G401.6 (cell line): ENCODE results near the gene POLR3F.
A peak's percentile ranks its signal among the peaks of the same experiment; 100 is the strongest.
"Not testable (repeated sequence)": the region's sequence is repeated elsewhere in the genome, so short reads cannot be mapped to it uniquely, and the experiment has no call there.

Source experiments
- FAIRE-seq: peaks from 2 replicates; lab custom pipeline; 2012; peaks lifted over from hg19 to GRCh38; lab: Jason Lieb, UNC

Gene POLR3F

DNA sequence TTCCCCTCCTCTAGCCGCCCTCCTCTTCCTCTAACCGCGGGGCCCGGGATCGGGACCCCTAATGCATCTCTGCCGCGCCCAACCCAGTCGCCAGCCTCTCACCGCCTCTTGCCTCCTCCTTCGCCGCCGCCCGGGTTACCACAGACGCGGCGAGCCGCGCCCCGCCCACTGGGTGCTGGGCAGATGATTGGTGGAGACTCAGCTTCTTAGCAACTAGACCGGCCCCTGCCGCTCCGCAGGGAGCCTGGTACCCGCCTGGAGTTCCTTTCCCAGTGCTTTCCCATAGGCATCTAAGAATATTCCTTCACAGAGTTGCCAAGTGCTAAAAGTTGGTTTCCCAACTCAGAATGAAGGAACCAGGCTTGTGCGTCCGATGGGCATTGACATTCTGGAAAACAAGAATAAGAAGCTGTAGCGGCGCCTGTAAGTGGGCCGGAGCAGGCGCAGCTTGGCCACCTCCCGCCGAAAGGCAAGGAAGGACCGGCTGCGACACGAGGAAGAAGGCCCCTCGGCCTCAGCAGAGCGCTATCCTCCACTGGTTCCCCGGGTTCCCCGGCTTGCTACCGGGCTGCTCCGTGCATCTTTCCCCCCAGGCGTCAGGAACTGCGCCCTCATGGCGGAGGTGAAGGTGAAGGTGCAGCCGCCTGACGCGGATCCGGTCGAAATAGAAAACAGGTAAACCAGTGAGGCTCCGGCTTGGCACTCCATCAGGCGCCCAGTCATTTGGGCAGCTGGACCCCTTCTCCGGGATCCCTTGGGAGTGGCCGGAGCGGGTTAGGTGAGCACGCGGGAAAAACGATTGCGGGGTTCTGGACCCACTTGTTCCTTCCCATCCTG is at the start of gene POLR3F, which contains the start of gene DZANK1:
TSS of gene POLR3F (plus strand) at position 497 of the 837 bp plus-strand sequence. CDS start at position 614, 117 bp downstream.
TSS of gene DZANK1 (minus strand) at position 137 of the 837 bp plus-strand sequence. CDS start 1,672 bp downstream, outside the sequence.
- FAIRE-seq = peak; percentile 97

DNA sequence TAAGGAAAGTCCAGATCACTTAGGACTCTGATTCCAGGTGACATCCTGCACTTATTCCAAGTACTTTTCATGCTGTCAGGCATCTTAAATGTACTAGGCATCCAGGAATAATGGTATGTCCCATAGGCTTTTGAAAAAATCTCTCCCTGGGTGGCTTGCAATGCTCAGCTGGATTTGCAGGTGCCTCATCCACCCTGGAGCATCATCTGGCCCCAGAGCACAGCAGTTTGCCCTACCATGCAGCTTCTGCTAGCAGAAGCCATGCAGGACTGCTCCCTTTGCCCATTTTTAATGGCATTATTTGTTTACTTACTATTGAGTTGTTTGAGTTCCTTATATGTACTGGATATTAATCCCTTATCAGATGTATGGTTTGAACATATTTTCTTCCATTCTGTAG is 45.6 kb upstream of the POLR3F start:
- FAIRE-seq = no peak

- no peak for FAIRE-seq
Measured at GRCh38 chr20:18427214-18427613, 40.0 kb upstream of the POLR3F start.

DNA sequence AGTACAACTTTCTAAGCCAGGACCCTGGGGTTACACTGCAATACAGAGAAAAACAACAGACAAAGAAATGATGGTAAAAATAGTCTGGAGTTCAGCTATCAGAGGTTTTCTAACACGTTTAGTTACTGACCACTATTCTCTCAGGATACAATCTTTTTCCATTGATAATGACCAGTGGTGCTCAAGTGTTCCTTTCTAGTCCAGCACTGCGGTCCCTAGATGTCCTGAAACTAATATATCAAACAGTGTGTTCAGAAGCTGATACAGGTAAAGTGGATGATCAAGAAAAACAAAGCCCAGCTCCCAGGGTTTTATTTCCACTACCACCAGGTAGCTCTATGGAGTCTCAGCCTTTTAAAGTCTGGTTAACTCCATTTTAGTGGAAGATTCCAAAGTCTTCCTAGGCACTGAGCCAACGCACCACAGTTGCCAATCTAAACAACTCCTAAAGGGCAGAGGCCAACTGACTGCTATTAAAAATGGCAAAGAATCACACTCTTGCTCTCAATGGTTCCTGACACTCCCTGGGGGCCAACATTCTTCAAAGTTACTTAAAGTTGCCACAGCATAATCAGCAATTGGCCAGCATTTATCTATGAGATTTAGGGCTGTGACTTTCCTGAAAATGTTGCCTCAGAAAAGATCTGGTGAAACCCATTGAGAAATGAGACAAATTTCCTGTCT is 38.6 kb upstream of the POLR3F start:
- FAIRE-seq = no peak

- no peak for FAIRE-seq
Measured at GRCh38 chr20:18430172-18430826, 36.9 kb upstream of the POLR3F start.

GRCh38 chr20:18431206-18431605 is 36.0 kb upstream of the POLR3F start:
- FAIRE-seq = no peak

DNA sequence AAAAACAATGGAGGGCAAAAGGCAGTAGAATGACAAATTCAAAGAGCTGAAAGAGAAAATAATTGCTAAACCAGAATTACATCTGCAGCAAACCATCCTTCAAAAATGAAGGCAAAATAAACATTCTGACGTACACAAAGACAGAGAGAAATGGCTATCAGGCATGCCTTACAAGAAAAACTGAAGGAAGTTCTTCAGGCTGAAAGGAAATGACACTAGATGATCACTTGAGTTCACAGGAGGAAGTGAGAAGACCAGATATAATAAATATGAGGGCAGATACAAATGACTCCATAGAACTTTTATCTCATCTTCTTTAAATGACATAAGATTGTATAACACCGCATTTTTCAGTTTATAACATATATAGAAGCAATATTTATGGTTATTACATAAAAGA is 30.3 kb upstream of the POLR3F start:
- no peak for FAIRE-seq

DNA sequence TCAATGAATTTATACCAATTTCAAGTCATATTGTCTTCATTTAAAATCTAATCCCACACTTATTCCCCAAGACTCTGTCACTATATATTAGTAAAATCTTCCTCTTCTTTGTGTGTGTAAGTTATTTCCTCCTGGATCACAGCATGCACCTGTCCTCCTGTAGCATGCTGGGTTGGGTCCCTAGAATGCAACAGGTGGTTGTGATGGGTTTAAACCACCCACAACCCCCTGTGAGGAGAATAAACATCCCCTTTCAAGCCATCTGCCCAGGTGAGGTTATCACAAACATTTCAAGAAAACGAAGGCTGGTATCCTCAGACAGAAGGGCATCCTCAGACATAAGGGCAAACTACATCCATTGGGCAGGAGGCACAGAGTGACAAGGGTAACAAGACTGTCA is 26.8 kb upstream of the POLR3F start:
- no peak for FAIRE-seq

DNA sequence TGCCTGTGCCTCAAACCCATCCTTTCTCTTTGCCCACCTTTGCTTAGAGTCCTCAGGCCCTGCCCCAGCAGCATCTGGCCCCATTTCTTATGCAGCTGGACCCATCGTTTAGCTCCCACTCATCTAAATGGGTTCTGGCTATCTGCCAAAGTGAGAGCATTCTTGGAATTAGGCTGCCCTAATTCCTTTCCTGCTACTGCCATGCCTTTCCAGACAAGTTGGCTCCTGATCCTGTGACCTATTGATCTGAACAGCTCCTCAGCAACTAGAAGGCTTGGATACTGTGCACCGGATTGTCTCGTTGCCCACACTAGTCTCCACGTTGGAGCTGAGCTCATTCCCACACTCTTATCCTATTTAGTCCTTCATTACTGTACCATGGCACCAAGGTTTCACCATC is 23.3 kb upstream of the POLR3F start:
- no peak for FAIRE-seq

DNA sequence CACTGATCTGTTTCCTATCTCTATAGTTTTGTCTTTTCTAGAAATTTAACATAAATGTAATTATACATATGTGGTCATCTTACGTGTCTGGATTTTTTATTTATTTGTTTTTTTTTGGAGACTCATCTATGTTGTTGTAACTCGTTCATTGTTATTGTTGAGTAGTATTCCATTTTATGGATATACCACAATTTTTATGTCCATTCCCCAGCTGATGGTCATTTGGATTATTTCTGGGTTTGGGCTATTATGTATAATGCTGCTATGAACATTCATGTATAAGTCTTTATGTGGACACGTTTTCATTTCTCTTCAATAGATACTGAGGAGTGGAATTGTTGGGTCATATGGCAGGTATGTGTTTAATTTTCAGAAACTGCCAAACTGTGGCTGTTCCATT is 10.6 kb upstream of the POLR3F start:
- FAIRE-seq = no peak

DNA sequence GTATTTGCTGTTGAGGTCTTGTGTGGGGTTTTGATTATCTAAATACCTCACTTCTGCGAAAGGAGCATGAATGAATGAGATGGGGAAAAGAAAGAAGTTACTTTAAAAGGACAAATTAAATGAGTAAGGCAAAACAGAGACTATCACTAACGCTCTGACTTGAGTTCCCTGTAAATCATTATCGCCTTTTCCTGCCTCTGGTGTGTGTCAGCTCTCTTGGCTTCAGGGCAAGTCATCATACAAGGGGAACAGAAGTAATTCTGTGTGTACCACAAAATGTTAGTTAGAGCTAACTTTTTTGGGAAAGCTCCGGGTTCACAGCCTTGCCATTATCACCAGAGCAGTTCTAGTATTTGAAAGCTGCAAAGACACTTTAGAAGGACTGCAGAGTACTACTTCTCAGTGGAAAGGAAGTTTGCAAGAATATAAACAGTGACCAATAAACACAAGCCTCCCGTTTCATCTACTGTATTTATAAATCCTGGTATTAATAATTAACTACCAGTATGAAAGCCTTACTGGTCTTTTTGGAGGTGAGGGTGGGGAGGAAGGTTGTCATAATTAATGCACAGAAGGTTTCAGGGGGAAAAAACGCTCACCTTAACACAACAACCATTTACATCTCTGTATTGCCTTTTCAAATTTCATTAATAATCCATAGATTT is 1.5 kb upstream of the POLR3F start:
- no peak for FAIRE-seq

DNA sequence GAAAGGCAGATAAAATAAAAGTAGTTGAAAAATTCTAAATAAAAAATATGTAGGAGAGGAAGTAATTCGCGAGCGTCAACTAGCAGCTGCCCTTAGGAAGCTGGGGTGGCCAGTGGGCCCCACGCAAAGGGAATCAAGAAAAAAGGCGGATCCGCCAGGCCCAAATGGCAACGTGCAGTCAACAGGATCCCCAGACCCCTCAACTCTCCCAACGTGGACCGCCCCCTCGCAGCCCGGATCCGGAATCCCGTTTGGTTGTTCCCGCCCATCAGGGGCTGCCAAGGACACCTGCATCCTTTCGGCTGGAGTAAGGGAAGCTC is 656 bp upstream of the POLR3F start:
- no peak for FAIRE-seq

- no peak for FAIRE-seq
Measured at GRCh38 chr20:18477218-18477617, 10.0 kb downstream of the POLR3F start.

- FAIRE-seq = no peak
Measured at GRCh38 chr20:18477821-18478220, 10.6 kb downstream of the POLR3F start.

DNA sequence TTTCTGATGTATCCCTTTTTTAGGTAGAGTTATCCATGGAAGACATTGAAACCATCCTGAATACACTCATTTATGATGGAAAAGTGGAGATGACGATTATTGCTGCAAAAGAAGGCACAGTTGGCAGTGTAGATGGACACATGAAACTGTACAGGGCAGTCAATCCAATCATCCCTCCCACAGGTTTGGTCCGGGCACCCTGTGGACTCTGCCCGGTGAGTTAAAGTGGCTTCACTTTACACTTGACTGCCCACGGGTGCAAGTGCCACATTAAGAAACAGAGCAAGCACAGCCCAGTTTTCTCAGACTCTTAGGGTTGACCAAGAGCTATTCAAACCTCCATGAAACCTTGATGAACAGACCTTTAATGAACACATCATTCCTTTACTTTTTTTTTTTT is 14.4 kb downstream of the POLR3F start:
- no peak for FAIRE-seq

DNA sequence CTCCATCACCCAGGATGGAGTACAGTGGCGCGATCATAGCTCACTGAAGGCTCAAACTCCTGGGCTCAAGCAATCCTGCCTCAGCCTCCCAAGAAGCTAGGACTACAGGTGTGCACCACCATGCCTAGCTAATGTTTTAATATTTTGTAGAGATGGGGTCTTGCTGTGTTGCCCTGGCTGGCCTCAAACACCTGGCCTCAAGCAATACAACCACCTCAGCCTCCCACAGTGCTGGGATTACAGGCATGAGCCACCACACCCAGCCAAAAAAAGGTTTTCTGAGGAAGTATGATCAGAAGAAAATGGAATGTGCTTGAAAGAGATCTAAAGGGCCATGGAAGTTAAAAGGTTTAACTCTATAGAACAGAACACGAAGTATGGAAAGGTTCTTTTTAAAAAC is 21.1 kb downstream of the POLR3F start:
- FAIRE-seq = no peak

- no peak for FAIRE-seq
Measured at GRCh38 chr20:18496042-18496441, 28.9 kb downstream of the POLR3F start.

- FAIRE-seq = peak; percentile 91
Measured at GRCh38 chr20:18496740-18497592, 29.8 kb downstream of the POLR3F start, which contains the start of gene RBBP9. TSS of gene RBBP9 (minus strand) at chr20:18497225. CDS start at chr20:18497167, 58 bp downstream.

DNA sequence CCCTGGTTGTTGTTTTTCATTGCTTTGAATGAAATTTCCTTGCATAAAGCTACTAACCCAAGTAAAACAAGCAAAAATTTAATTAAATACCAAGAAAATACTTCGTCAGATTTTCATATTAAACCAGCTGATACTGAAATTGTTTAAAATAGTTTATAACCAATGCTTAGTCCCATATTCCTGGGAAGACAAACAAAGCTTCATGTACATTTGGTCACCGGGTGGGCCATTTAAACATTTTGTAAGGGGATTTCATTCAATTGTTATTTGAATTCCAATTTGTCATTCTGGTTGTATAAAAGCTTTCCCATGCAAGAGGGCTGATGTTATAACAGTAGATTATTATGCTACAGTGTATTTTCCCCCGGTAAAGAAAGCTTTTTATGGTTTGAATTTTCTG is 30.4 kb downstream of the POLR3F start:
- FAIRE-seq = no peak

DNA sequence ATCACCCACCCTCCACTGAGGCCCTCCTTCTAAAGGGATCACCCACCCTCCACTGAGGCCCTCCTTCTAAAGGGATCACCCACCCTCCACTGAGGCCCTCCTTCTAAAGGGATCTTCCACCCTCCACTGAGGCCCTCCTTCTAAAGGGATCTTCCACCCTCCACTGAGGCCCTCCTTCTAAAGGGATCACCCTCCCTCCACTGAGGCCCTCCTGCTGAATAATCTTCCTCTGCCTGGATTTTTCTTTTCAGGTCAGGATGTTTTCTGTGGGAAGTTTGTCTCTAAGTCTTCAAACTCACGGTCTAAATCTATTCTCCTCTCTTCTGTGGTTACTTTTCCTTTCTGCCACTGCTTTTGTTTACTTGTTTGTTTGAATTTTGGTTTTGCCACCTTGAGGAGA is 34.5 kb downstream of the POLR3F start:
- FAIRE-seq = not testable (repeated sequence)

DNA sequence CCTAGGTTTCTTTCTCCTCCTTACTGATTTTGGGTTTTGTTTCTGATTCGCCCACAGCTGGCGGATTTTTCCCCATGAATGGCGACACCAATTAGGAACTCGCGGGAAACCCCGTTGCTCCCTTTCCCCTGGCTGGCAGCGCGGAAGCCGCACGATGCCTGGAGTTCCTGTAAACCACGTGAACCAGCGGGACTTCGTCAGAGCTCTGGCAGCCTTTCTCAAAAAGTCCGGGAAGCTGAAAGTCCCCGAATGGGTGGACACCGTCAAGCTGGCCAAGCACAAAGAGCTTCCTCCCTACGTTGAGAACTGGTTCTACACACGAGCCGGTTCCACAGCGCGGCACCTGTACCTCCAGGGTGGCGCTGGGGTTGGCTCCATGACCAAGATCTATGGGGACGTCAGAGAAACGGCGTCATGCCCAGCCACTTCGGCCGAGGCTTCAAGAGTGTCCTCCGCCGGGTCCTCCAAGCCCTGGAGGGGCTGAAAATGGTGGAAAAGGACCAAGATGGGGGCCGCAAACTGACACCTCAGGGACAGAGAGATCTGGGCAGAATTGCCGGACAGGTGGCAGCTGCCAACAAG is 37.4 kb downstream of the POLR3F start:
- FAIRE-seq = no peak
